CD4-positive, alpha-beta T cell treated with Interleukin-21 for 1 hour (primary cell): ENCODE measurements around the gene ANKRD6.
A peak's percentile ranks its signal among the peaks of the same experiment; 100 is the strongest.

Experiments
- DNase-seq: peaks from one replicate; pipeline ENCODE4 v3.0.0-alpha.2; 2020

ANKRD6 gene

GRCh38 chr6:89567630-89568390, 134.9 kb downstream of the ANKRD6 start:
- DNase-seq: no peak

- DNase-seq: no peak
Observed at GRCh38 chr6:89574910-89575561, 142.1 kb downstream of the ANKRD6 start.

GRCh38 chr6:89575562-89575960, 142.6 kb downstream of the ANKRD6 start:
- DNase-seq: no peak

GRCh38 chr6:89580997-89581666, 148.2 kb downstream of the ANKRD6 start:
- no peak for DNase-seq

GRCh38 chr6:89581689-89582088, 148.7 kb downstream of the ANKRD6 start:
- no peak for DNase-seq

- no peak for DNase-seq
Observed at GRCh38 chr6:89582669-89583325, 149.8 kb downstream of the ANKRD6 start.

GRCh38 chr6:89583559-89583958, 150.6 kb downstream of the ANKRD6 start:
- DNase-seq: no peak

- no peak for DNase-seq
Observed at GRCh38 chr6:89584539-89584938, 151.6 kb downstream of the ANKRD6 start.

- DNase-seq: no peak
Observed at GRCh38 chr6:89585154-89585553, 152.2 kb downstream of the ANKRD6 start.

- DNase-seq: no peak
Observed at GRCh38 chr6:89589297-89590025, 156.5 kb downstream of the ANKRD6 start.

GRCh38 chr6:89590133-89590532, 157.2 kb downstream of the ANKRD6 start:
- no peak for DNase-seq

GRCh38 chr6:89591745-89592144, 158.8 kb downstream of the ANKRD6 start:
- no peak for DNase-seq

GRCh38 chr6:89596056-89596455, 163.1 kb downstream of the ANKRD6 start:
- DNase-seq: peak; percentile 26

- no peak for DNase-seq
Observed at GRCh38 chr6:89596484-89596883, 163.5 kb downstream of the ANKRD6 start.

GRCh38 chr6:89597372-89597771, 164.4 kb downstream of the ANKRD6 start:
- no peak for DNase-seq

GRCh38 chr6:89597988-89598387, 165.0 kb downstream of the ANKRD6 start:
- DNase-seq: no peak

GRCh38 chr6:89599727-89600126, 166.8 kb downstream of the ANKRD6 start:
- no peak for DNase-seq

- DNase-seq: no peak
Observed at GRCh38 chr6:89602166-89602565, 169.2 kb downstream of the ANKRD6 start.

- no peak for DNase-seq
Observed at GRCh38 chr6:89604653-89605052, 171.7 kb downstream of the ANKRD6 start.

- no peak for DNase-seq
Observed at GRCh38 chr6:89605861-89606260, 172.9 kb downstream of the ANKRD6 start.

- peak; percentile 77 for DNase-seq
Observed at GRCh38 chr6:89610149-89610642, 177.2 kb downstream of the ANKRD6 start.

- DNase-seq: no peak
Observed at GRCh38 chr6:89611666-89612065, 178.7 kb downstream of the ANKRD6 start.

- DNase-seq: no peak
Observed at GRCh38 chr6:89612121-89612520, 179.2 kb downstream of the ANKRD6 start.
